Right lobe of liver (tissue), 6 donors: ENCODE measurements around the gene SPNS3. TPM values are rescaled to one million over a fixed set of nuclear protein-coding genes. Genes with fewer than 3 reads are reported as not detected.
A peak's percentile ranks its signal among the peaks of the same experiment; 100 is the strongest.

Experiments used
- ATAC-seq, 4 donors: fragments of 200-7000 bp; cut with Tn5 transposase; one replicate each; pipeline ENCODE4 v1.9.1; 2020; ENCODE audit warnings: mild to moderate bottlenecking in 4 of 4, moderate library complexity in 4 of 4
- DNase-seq, 3 donors: peaks; one replicate each; pipeline ENCODE4 v3.0.0-alpha.2; 2020
- H3K27ac ChIP-seq, 3 donors: fragments of 200-600 bp; one replicate each; pipeline ENCODE4 v1.8.0; 2022
- H3K27me3 ChIP-seq, 2 donors: fragments of 200-600 bp; one replicate each; pipeline ENCODE4 v1.8.0; 2022
- H3K36me3 ChIP-seq, 4 donors: fragments of 200-600 bp; sonication (generic) in 1 of 4; one replicate each; pipeline versions ENCODE4 v1.5.1 to v1.8.0; 2017 to 2022; ENCODE audit warnings: control low read depth in 1 of 4
- H3K4me1 ChIP-seq, 4 donors: fragments of 200-600 bp; sonication (generic) in 1 of 4; one replicate each; pipeline versions ENCODE4 v1.5.1 to v1.8.0; 2017 to 2022; ENCODE audit warnings: control low read depth in 1 of 4
- H3K4me3 ChIP-seq, 3 donors: fragments of 200-600 bp; one replicate each; pipeline ENCODE4 v1.8.0; 2022
- H3K9me3 ChIP-seq, 4 donors: fragments of 200-600 bp; sonication (generic) in 1 of 4; one replicate each; pipeline versions ENCODE4 v1.5.1 to v1.8.0; 2017 to 2022; ENCODE audit warnings: control low read depth in 1 of 4
- CTCF ChIP-seq, 4 donors: fragments of 200-600 bp in 3 of 4; fragments of 450-650 bp in 1 of 4; IDR thresholded peaks; one replicate each; pipeline versions ENCODE4 v1.5.1 to v1.8.0; 2016 to 2022; ENCODE audit warnings: antibody characterized with exemption in 4 of 4, mild to moderate bottlenecking in 2 of 4
- POLR2A ChIP-seq: fragments of 450-650 bp; IDR thresholded peaks from one replicate; pipeline ENCODE4 v1.6.1; 2017; ENCODE audit warnings: antibody characterized with exemption, mild to moderate bottlenecking
- WGBS: methylation state at CpG from one replicate; pipeline ENCODE4 v1.1.6; 2018; ENCODE audit warnings: low coverage, low lambda C conversion rate; ENCODE audit not compliant: insufficient coverage; ENCODE audit errors: missing lambda C conversion rate; 5-methylcytosine and 5-hydroxymethylcytosine counted together
- intact Hi-C, 2 donors: fragments of 100-400 bp; cut with DNase I; formaldehyde crosslinking; loops; one replicate each; pipeline versions ENCODE4 v1.11.2 to v1.14.1; 2022
- total RNA-seq, 6 experiments: library from RNA; depleted of rRNA in 2 of 6; stranded (reverse); fragments of >200 nt in 2 of 6; fragmentation: NEBNext Ultra II Directional in 3 of 6; extraction: Animal tissue kit (Norgen Biotek cat#: 25700) in 3 of 6; gene quantifications; one replicate each; pipeline versions ENCODE4 v1.1.0 to v1.2.4, GENCODE V29; 2016 to 2023
- donor health status: DM: no; HTN: yes; CAD: no.
- donor health status: DM: no; HTN: no; CAD: no.
- donor health status: DM: no; HTN: no; CAD: no.
- donor health status: DM: no; HTN: yes; CAD: no.
- donor health status: DM: no; HTN: yes; CAD: no.

Gene SPNS3
- total RNA-seq, 6 experiments from 2014 or later = not detected

- 56% methylated on average over 6 of the region's 19 CpGs for WGBS
- DNase-seq (peak in 1 of 3 donors; percentile 58), ATAC-seq (no peak)
- TF ChIP-seq POLR2A = no peak
- no peak for TF ChIP-seq CTCF (IDR thresholded peaks at IDR 0.05)
- Histone ChIP-seq H3K36me3 (peaks cover 0 to 11% (median 2%) of the 10 kb centered on the region in 4 donors), H3K27ac (no peak overlapping the region), H3K4me1 (peaks cover 0 to 22% (median 7%) of the 10 kb centered on the region in 4 donors), H3K9me3 (no peaks in the 10 kb centered on the region), H3K4me3 (no peak overlapping the region), H3K27me3 (no peaks in the 10 kb centered on the region)
- intact Hi-C loops = no loop called here
Observed at GRCh38 chr17:4536259-4536741, 102.6 kb downstream of the SPNS3 start.

- H3K27ac ChIP-seq = no peak overlapping the region
- WGBS = 54% methylated on average over 3 of the region's 18 CpGs
- TF ChIP-seq POLR2A = no peak
- no peak for TF ChIP-seq CTCF (IDR thresholded peaks at IDR 0.05)
- no peaks in the 10 kb centered on the region for H3K9me3 ChIP-seq
- DNase-seq = no peak
- H3K4me1 ChIP-seq = peaks cover 0 to 22% (median 7%) of the 10 kb centered on the region in 4 donors
- peaks cover 0 to 14% (median 4%) of the 10 kb centered on the region in 4 donors for H3K36me3 ChIP-seq
- ATAC-seq = peak in 1 of 4 donors; percentile 11
- intact Hi-C loops = no loop called here
- no peaks in the 10 kb centered on the region for H3K27me3 ChIP-seq
- no peak overlapping the region for H3K4me3 ChIP-seq
Observed at GRCh38 chr17:4536742-4537411, 103.1 kb downstream of the SPNS3 start.

Other genes with a start within 250 kb of the SPNS3 start
- 10 to 100 TPM; 21.3 to 34.9 (median 29.5) TPM for gene ANKFY1, start 170.0 kb upstream of the SPNS3 start, total RNA-seq
- gene UBE2G1, start 67.3 kb upstream of the SPNS3 start, total RNA-seq = 10 to 100 TPM; 30.3 to 45.5 (median 38.8) TPM
- gene SPNS2, start 64.9 kb downstream of the SPNS3 start, total RNA-seq = 10 to 100 TPM in 1 of 6 experiments, 1 to 10 TPM in 5; 3.0 to 12.4 (median 7.3) TPM
- gene MYBBP1A, start 121.4 kb downstream of the SPNS3 start, total RNA-seq = 10 to 100 TPM; 16.3 to 32.0 (median 23.7) TPM
- gene GGT6, start 126.6 kb downstream of the SPNS3 start, total RNA-seq = under 1 TPM; 0.09 to 0.92 (median 0.27) TPM
- under 1 TPM in 3 of 6 experiments, not detected in 3; 0.12 to 0.25 (median 0.14) TPM for gene SMTNL2, start 150.6 kb downstream of the SPNS3 start, total RNA-seq
- gene ALOX15, start 207.7 kb downstream of the SPNS3 start, total RNA-seq = under 1 TPM in 4 of 6 experiments, not detected in 2; 0.09 to 0.53 (median 0.28) TPM